Chondrocyte (in vitro differentiated cells): ENCODE results near the gene HORMAD2. TPM values are rescaled to one million over a fixed set of nuclear protein-coding genes. Genes with fewer than 3 reads are reported as not detected.

Experiments used
- DNase-seq: peaks from one replicate; pipeline ENCODE4 v3.0.0; 2021; ENCODE audit warnings: mixed read lengths, low spot score
- H3K27ac Mint-ChIP-seq: one replicate; pipeline ENCODE4 v1.8.0; 2021; ENCODE audit warnings: mild to moderate bottlenecking, moderate library complexity, mixed read lengths; ENCODE audit not compliant: unreplicated experiment
- H3K27me3 Mint-ChIP-seq: 2 replicates; pipeline ENCODE4 v1.8.0; 2021; ENCODE audit warnings: low read depth, mixed read lengths
- H3K36me3 Mint-ChIP-seq: 2 replicates; pipeline ENCODE4 v1.8.0; 2021; ENCODE audit warnings: low read depth, mixed read lengths
- H3K4me1 Mint-ChIP-seq: 2 replicates; pipeline ENCODE4 v1.8.0; 2021; ENCODE audit warnings: low read depth, mild to moderate bottlenecking, mixed read lengths
- H3K4me3 Mint-ChIP-seq: one replicate; pipeline ENCODE4 v1.8.0; 2021; ENCODE audit warnings: mild to moderate bottlenecking, moderate library complexity, mixed read lengths; ENCODE audit not compliant: unreplicated experiment
- H3K9me3 Mint-ChIP-seq: 2 replicates; pipeline ENCODE4 v1.8.0; 2021; ENCODE audit warnings: low read depth, mixed read lengths
- CTCF ChIP-seq: fragments of 200-600 bp; sonication (generic); IDR thresholded peaks from 2 replicates; pipeline ENCODE4 v1.5.0; 2021; ENCODE audit warnings: antibody characterized with exemption, mild to moderate bottlenecking, moderate library complexity
- total RNA-seq: library from RNA; stranded (reverse); gene quantifications from 3 replicates; pipeline ENCODE4 v1.2.1, GENCODE V29; 2021

Gene HORMAD2
- total RNA-seq, 1 donor from 2014 or later, result not detected

GRCh38 chr22:30064172-30064571 is 16.1 kb upstream of the HORMAD2 start:
- H3K9me3 Mint-ChIP-seq, result peaks cover 21% of the 10 kb centered on the region
- H3K36me3 Mint-ChIP-seq, result peaks cover 3% of the 10 kb centered on the region
- no peak overlapping the region for H3K4me3 Mint-ChIP-seq
- no peak for DNase-seq
- no peak overlapping the region for H3K27ac Mint-ChIP-seq
- no peaks in the 10 kb centered on the region for H3K27me3 Mint-ChIP-seq
- no peak for TF ChIP-seq CTCF
- H3K4me1 Mint-ChIP-seq, result peaks cover 5% of the 10 kb centered on the region

- no peak for DNase-seq
- no peak overlapping the region for H3K4me3 Mint-ChIP-seq
- no peak overlapping the region for H3K27ac Mint-ChIP-seq
- peaks cover 44% of the 10 kb centered on the region for H3K27me3 Mint-ChIP-seq
- peaks cover 2% of the 10 kb centered on the region for H3K9me3 Mint-ChIP-seq
- TF ChIP-seq CTCF, result no peak
- H3K36me3 Mint-ChIP-seq, result peaks cover 2% of the 10 kb centered on the region
- peaks cover 3% of the 10 kb centered on the region for H3K4me1 Mint-ChIP-seq
Observed at GRCh38 chr22:30073743-30074142, 6.5 kb upstream of the HORMAD2 start.

DNA sequence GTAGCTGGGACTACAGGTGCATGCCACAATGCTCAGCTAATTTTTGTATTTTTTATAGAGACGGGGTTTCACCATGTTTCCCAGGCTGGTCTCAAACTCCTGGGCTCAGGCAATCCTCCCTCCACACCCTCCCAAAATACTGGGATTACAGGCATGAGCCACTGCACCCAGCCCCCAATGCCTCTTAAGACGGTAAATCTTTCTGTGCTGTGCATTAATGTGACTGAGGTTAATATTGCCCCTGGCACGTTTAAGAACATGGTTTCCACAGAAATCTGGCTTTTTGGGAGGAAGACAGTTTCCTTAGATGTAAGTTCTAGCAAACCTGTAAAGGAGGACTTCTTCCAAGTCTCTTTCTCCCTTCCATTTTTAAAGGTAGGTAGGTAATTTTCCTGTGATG is 6.1 kb upstream of the HORMAD2 start:
- Mint-ChIP-seq H3K4me1 (peaks cover 3% of the 10 kb centered on the region), H3K27me3 (peaks cover 44% of the 10 kb centered on the region), H3K27ac (no peak overlapping the region), H3K9me3 (peaks cover 2% of the 10 kb centered on the region), H3K36me3 (peaks cover 2% of the 10 kb centered on the region), H3K4me3 (no peak overlapping the region)
- no peak for DNase-seq
- TF ChIP-seq CTCF, result no peak

GRCh38 chr22:30074994-30075393 is 5.3 kb upstream of the HORMAD2 start:
- DNase-seq, result no peak
- Mint-ChIP-seq H3K9me3 (peaks cover 2% of the 10 kb centered on the region), H3K4me3 (no peak overlapping the region), H3K36me3 (peaks cover 2% of the 10 kb centered on the region), H3K27me3 (peaks cover 40% of the 10 kb centered on the region), H3K27ac (no peak overlapping the region), H3K4me1 (peaks cover 3% of the 10 kb centered on the region)
- TF ChIP-seq CTCF, result no peak

GRCh38 chr22:30077279-30077880 is 2.9 kb upstream of the HORMAD2 start:
- no peak overlapping the region for H3K27ac Mint-ChIP-seq

More at GRCh38 chr22:30077279-30077880, 2.9 kb upstream of the HORMAD2 start:
- Mint-ChIP-seq H3K36me3 (no peaks in the 10 kb centered on the region), H3K4me1 (peaks cover 8% of the 10 kb centered on the region), H3K4me3 (no peak overlapping the region), H3K27me3 (peaks cover 33% of the 10 kb centered on the region), H3K9me3 (no peaks in the 10 kb centered on the region)
- TF ChIP-seq CTCF, result no peak
- no peak for DNase-seq
